Coronary artery (tissue), 2 donors: Measurements from ENCODE around the gene FAM50A.

Experiments used
- DNase-seq: peaks from one replicate; pipeline ENCODE4 v3.0.0-alpha.2; 2017; ENCODE audit warnings: low spot score
- H3K27ac ChIP-seq, 2 donors: fragments of 200-600 bp; sonication (generic); one replicate each; pipeline ENCODE4 v1.5.1; 2016 to 2019
- H3K4me3 ChIP-seq: fragments of 200-600 bp; sonication (generic); 2 replicates; pipeline ENCODE4 v1.5.1; 2016; ENCODE audit warnings: mild to moderate bottlenecking, moderate library complexity
- CTCF ChIP-seq: fragments of 200-600 bp; sonication (generic); IDR thresholded peaks from one replicate; pipeline ENCODE4 v1.5.1; 2019; ENCODE audit warnings: antibody characterized with exemption

The FAM50A gene

GRCh38 chrX:154404625-154405192, 39.2 kb upstream of the FAM50A start:
- TF ChIP-seq CTCF: no peak
- H3K4me3 ChIP-seq: no peak overlapping the region
- H3K27ac ChIP-seq: no peak overlapping the region
- DNase-seq: peak; percentile 64

- Histone ChIP-seq H3K4me3 (peak overlapping the region; percentile 69), H3K27ac (peak overlapping the region; percentile 31 to 86)
- DNase-seq: no peak
- TF ChIP-seq CTCF: no peak
Measured at GRCh38 chrX:154408659-154409221, 35.2 kb upstream of the FAM50A start.

GRCh38 chrX:154409222-154409871, 34.6 kb upstream of the FAM50A start, which contains the start of gene DNASE1L1:
TSS of gene DNASE1L1 (minus strand) at chrX:154409254. CDS start at chrX:154405568, 3,686 bp downstream.
- TF ChIP-seq CTCF: no peak
- Histone ChIP-seq H3K27ac (peak within 1 kb of the TSS; percentile 31 to 86), H3K4me3 (peak within 1 kb of the TSS; percentile 69)
- DNase-seq: peak; percentile 96

GRCh38 chrX:154411981-154412340, 32.0 kb upstream of the FAM50A start:
- Histone ChIP-seq H3K27ac (peak overlapping the region; percentile 84 to 95), H3K4me3 (peak overlapping the region; percentile 86)
- TF ChIP-seq CTCF: no peak
- no peak for DNase-seq

- no peak for DNase-seq
- Histone ChIP-seq H3K4me3 (peak overlapping the region; percentile 86), H3K27ac (peak overlapping the region; percentile 84 to 95)
- no peak for TF ChIP-seq CTCF
Measured at GRCh38 chrX:154412468-154412867, 31.5 kb upstream of the FAM50A start.

- TF ChIP-seq CTCF: no peak
- Histone ChIP-seq H3K4me3 (no peak overlapping the region), H3K27ac (peak overlapping the region in 1 of 2 donors; percentile 95)
- no peak for DNase-seq
Measured at GRCh38 chrX:154413142-154413541, 30.8 kb upstream of the FAM50A start.

- DNase-seq: no peak
- no peak for TF ChIP-seq CTCF
- no peak overlapping the region for H3K27ac ChIP-seq
- H3K4me3 ChIP-seq: no peak overlapping the region
Measured at GRCh38 chrX:154417157-154417556, 26.8 kb upstream of the FAM50A start.
